Spleen (tissue), 11 donors: ENCODE data around the gene DISC1. TPM values are rescaled to one million over a fixed set of nuclear protein-coding genes. Genes with fewer than 3 reads are reported as not detected.
"Not testable (repeated sequence)": the region's sequence is repeated elsewhere in the genome, so short reads cannot be mapped to it uniquely, and the experiment has no call there.

Experiments
- DNase-seq: peaks from one replicate; pipeline ENCODE4 v3.0.0-alpha.2; 2020
- H3K27ac ChIP-seq, 8 donors: fragments of 200-600 bp; sonication (generic) in 7 of 8; 1 replicate in 4 of 8; 2 replicates in 4 of 8; pipeline versions ENCODE4 v1.5.0 to v1.8.0; 2016 to 2021; ENCODE audit warnings: inconsistent platforms in 4 of 8, mild to moderate bottlenecking in 4 of 8, moderate library complexity in 1 of 8
- H3K27me3 ChIP-seq, 7 donors: fragments of 200-600 bp; sonication (generic) in 6 of 7; replicated peaks in 1 of 7; 1 replicate in 4 of 7; 2 replicates in 3 of 7; pipeline versions ENCODE4 v1.5.0 to v1.8.0; 2016 to 2021; ENCODE audit warnings: inconsistent platforms in 3 of 7, mild to moderate bottlenecking in 1 of 7
- H3K36me3 ChIP-seq, 6 donors: fragments of 200-600 bp; sonication (generic) in 5 of 6; 1 replicate in 4 of 6; 2 replicates in 2 of 6; pipeline versions ENCODE4 v1.5.0 to v1.8.0; 2016 to 2021; ENCODE audit warnings: inconsistent platforms in 2 of 6
- H3K4me1 ChIP-seq, 6 donors: fragments of 200-600 bp; sonication (generic) in 5 of 6; 1 replicate in 3 of 6; 2 replicates in 3 of 6; pipeline versions ENCODE4 v1.5.0 to v1.8.0; 2016 to 2021; ENCODE audit warnings: inconsistent platforms in 3 of 6
- H3K4me3 ChIP-seq, 8 donors: fragments of 200-600 bp; sonication (generic) in 7 of 8; 1 replicate in 4 of 8; 2 replicates in 4 of 8; pipeline versions ENCODE4 v1.5.0 to v1.8.0; 2016 to 2021; ENCODE audit warnings: inconsistent platforms in 4 of 8, mild to moderate bottlenecking in 4 of 8, moderate library complexity in 2 of 8
- H3K9me3 ChIP-seq, 8 donors: fragments of 200-600 bp; sonication (generic) in 7 of 8; 1 replicate in 4 of 8; 2 replicates in 4 of 8; pipeline versions ENCODE4 v1.5.0 to v1.8.0; 2016 to 2021; ENCODE audit warnings: inconsistent platforms in 4 of 8
- POLR2A ChIP-seq, 3 donors: fragments of 450-650 bp; IDR thresholded peaks; one replicate each; pipeline ENCODE4 v1.5.1; 2017; ENCODE audit warnings: antibody characterized with exemption in 3 of 3, mild to moderate bottlenecking in 1 of 3
- POLR2AphosphoS5 ChIP-seq, 3 donors: sonication (generic); formaldehyde crosslinking; IDR thresholded peaks; one replicate each; pipeline ENCODE4 v1.5.1; 2017; ENCODE audit warnings: antibody characterized with exemption in 3 of 3
- WGBS, 5 donors: extraction: QIAGEN DNeasy Blood & Tissue Kit in 3 of 5; methylation state at CpG; one replicate each; pipeline versions ENCODE4 v1.1.5 to v1.1.7; 2013 to 2018; 5-methylcytosine and 5-hydroxymethylcytosine counted together
- intact Hi-C: fragments of 100-400 bp; cut with DNase I; formaldehyde crosslinking; loops from one replicate; pipeline ENCODE4 v1.15.0; 2023; ENCODE audit warnings: low total_unique reads
- polyA plus RNA-seq, 3 donors: library from polyadenylated mRNA; stranded (reverse); fragments of 200-250 nt; gene quantifications; one replicate each; pipeline ENCODE4 v1.2.1, GENCODE V29; 2013
- total RNA-seq, 7 donors: library from RNA; depleted of rRNA in 3 of 7; stranded (reverse); fragments of >200 nt in 3 of 7; fragmentation: NEBNext Ultra II Directional in 4 of 7; extraction: Animal tissue kit (Norgen Biotek cat#: 25700) in 4 of 7; gene quantifications; one replicate each; pipeline versions ENCODE4 v1.1.0 to v1.2.1, GENCODE V29; 2016 to 2021
- TF ChIP-seq, protein P1 (sequence below), 11 experiments: fragments of 200-600 bp in 7 of 11; fragments of 450-650 bp in 4 of 11; sonication (generic) in 4 of 11; IDR thresholded peaks in 8 of 11; conservative IDR thresholded peaks in 3 of 11; 1 replicate in 7 of 11; 2 replicates in 4 of 11; pipeline versions ENCODE4 v1.4.0 to v1.8.0; 2016 to 2021; ENCODE audit warnings: antibody characterized with exemption in 11 of 11, inconsistent platforms in 4 of 11, mild to moderate bottlenecking in 1 of 11
- donor health status: healthy with polysubstance abuse.
- donor health status: DM: no; HTN: no; CAD: no; lungs with moderate emphysema.
- donor health status: DM: no; HTN: no; CAD: no.
- donor health status: Bipolar disorder and iron deficiency.
- donor health status: healthy.
- donor health status: DM: no; HTN: no; CAD: no.
- donor health status: DM: yes; HTN: yes; CAD: no.

The DISC1 gene
- total and polyA plus RNA-seq, 10 donors: 0.89 to 36.4 (median 24.2) TPM

DNA sequence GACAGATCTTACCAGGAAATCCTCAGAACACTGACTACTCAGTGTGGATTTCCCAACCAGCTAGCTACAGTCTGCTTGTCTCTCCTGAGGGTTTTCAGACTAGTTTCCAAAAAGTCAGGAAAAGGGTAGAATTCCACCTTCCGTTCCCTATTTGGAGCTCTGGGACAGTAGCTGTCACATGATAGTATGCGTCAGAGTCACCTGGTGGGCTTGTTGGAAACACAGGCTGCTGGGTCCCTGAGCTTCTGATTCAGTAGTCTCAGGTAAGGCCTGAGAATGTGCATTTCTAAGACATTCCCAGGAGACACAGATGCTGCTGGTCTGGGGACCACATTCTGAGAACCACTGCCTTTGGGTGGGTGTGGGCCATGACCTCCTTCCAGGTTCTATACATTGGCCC, 272.5 kb downstream of the DISC1 start:
- no peak for DNase-seq
- Histone ChIP-seq H3K9me3 (peaks cover 0 to 3% (median 0%) of the 10 kb centered on the region in 8 donors), H3K36me3 (no peaks in the 10 kb centered on the region), H3K4me1 (no peaks in the 10 kb centered on the region), H3K27me3 (peaks cover 0 to 6% (median 0%) of the 10 kb centered on the region in 7 donors), H3K27ac (no peak overlapping the region), H3K4me3 (no peak overlapping the region)
- intact Hi-C loops: no loop called here
- 92 to 100% (median 98%) methylated on average over 2 of the region's 2 CpGs for WGBS, 5 donors
- TF ChIP-seq POLR2A (IDR thresholded peaks at IDR 0.05) (no peak), POLR2AphosphoS5 (IDR thresholded peaks at IDR 0.05) (no peak)
- TF ChIP-seq, protein P1, sequence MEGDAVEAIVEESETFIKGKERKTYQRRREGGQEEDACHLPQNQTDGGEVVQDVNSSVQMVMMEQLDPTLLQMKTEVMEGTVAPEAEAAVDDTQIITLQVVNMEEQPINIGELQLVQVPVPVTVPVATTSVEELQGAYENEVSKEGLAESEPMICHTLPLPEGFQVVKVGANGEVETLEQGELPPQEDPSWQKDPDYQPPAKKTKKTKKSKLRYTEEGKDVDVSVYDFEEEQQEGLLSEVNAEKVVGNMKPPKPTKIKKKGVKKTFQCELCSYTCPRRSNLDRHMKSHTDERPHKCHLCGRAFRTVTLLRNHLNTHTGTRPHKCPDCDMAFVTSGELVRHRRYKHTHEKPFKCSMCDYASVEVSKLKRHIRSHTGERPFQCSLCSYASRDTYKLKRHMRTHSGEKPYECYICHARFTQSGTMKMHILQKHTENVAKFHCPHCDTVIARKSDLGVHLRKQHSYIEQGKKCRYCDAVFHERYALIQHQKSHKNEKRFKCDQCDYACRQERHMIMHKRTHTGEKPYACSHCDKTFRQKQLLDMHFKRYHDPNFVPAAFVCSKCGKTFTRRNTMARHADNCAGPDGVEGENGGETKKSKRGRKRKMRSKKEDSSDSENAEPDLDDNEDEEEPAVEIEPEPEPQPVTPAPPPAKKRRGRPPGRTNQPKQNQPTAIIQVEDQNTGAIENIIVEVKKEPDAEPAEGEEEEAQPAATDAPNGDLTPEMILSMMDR (IDR thresholded peaks at IDR 0.05 in 8 of 11, conservative IDR thresholded peaks at IDR 0.05 in 3 of 11): no peak

DNA sequence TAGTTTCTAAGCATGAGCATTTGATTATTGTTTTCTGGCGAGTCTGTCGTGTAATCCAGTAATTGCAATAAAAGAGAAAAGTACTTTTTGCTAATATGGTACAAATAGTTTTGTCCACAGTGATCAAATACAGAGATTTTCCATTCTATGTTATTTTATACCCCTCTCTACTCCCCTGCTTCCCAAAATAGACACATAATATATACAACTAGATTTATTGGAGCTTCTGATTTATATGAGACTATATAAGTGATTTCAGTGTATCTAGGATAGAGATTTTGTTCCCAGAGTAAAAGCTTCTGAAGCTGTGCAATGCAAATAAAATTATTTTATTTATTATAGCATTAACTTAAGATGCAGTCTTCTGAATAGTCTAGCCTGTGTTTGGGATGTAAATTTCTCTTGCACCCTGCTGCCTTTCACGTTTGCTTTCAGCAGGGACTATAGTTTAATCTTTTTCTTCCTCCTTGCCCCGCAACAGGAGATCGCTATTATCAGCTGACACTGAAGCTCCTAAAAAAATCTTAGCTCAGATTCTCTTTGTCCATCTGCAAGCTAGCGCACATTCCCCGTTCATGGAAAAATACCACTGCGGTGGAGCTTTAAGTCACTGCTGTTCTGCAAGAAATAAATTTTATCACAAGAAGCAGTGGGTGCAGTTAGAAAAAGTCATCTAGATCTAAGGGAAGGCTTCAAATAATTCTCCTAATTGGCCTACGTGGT, 273.3 kb downstream of the DISC1 start:
- intact Hi-C loops: no loop called here
- H3K36me3 ChIP-seq: no peaks in the 10 kb centered on the region
- H3K4me3 ChIP-seq: no peak overlapping the region
- 79 to 92% (median 89%) methylated on average over 9 of the region's 9 CpGs for WGBS, 5 donors
- no peak overlapping the region for H3K27ac ChIP-seq
- H3K9me3 ChIP-seq: peaks cover 0 to 10% (median 0%) of the 10 kb centered on the region in 8 donors
- TF ChIP-seq POLR2AphosphoS5 (IDR thresholded peaks at IDR 0.05) (no peak), POLR2A (IDR thresholded peaks at IDR 0.05) (no peak)
- TF ChIP-seq, protein P1 (IDR thresholded peaks at IDR 0.05 in 8 of 11, conservative IDR thresholded peaks at IDR 0.05 in 3 of 11): no peak
- H3K4me1 ChIP-seq: no peaks in the 10 kb centered on the region
- H3K27me3 ChIP-seq: peaks cover 0 to 6% (median 0%) of the 10 kb centered on the region in 7 donors
- no peak for DNase-seq

DNA sequence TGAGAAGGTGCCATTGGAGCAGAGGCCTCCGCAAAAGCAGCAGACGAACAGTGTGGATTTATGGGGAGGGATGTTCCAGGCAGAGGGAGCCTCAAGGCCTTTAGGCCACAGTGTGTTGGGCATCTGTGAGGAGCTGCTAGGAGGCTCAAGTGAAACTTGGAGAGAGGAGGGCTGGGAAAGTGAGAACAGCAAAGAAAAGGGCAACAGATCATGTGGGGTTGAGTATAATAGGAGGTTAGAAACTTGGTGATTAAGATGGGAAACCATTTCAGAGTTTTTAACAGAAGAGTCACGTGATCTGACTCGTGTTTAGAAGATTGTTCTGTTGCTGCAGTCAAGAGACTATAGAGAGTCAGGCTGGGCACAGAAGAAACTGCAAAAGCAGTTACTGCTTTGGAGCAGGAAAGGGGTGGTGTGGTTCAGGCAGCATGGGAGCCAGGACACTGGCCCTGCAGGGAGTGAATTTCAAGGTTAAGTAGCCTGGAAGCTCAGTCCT, 277.0 kb downstream of the DISC1 start:
- no peak overlapping the region for H3K4me3 ChIP-seq
- intact Hi-C loops: no loop called here
- DNase-seq: no peak
- H3K36me3 ChIP-seq: no peaks in the 10 kb centered on the region
- H3K4me1 ChIP-seq: peaks cover 0 to 4% (median 0%) of the 10 kb centered on the region in 6 donors
- H3K27ac ChIP-seq: no peak overlapping the region
- 89 to 96% (median 94%) methylated on average over 4 of the region's 4 CpGs for WGBS, 5 donors
- peaks cover 0 to 6% (median 0%) of the 10 kb centered on the region in 7 donors for H3K27me3 ChIP-seq
- H3K9me3 ChIP-seq: peaks cover 0 to 14% (median 0%) of the 10 kb centered on the region in 8 donors
- TF ChIP-seq POLR2AphosphoS5 (IDR thresholded peaks at IDR 0.05) (no peak), POLR2A (IDR thresholded peaks at IDR 0.05) (no peak)

DNA sequence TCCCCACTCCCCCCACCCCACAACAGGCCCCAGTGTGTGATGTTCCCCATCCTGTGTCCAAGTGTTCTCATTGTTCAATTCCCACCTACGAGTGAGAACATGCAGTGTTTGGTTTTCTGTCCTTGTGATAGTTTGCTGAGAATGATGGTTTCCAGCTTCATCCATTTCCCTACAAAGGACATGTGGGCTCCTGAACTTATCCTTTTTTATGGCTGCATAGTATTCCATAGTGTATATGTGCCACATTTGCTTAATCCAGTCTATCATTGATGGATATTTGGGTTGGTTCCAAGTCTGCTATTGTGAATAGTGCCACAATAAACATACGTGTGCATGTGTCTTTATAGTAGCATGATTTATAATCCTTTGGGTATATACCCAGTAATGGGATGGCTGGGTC, 280.7 kb downstream of the DISC1 start:
- DNase-seq, H3K36me3 ChIP-seq, H3K27ac ChIP-seq, H3K4me3 ChIP-seq, H3K4me1 ChIP-seq, intact Hi-C loops, H3K27me3 ChIP-seq: not testable (repeated sequence)
- WGBS, 5 donors: 89 to 98% (median 92%) methylated on average over 2 of the region's 2 CpGs
- peaks cover 0 to 14% (median 0%) of the 10 kb centered on the region in 8 donors for H3K9me3 ChIP-seq

DNA sequence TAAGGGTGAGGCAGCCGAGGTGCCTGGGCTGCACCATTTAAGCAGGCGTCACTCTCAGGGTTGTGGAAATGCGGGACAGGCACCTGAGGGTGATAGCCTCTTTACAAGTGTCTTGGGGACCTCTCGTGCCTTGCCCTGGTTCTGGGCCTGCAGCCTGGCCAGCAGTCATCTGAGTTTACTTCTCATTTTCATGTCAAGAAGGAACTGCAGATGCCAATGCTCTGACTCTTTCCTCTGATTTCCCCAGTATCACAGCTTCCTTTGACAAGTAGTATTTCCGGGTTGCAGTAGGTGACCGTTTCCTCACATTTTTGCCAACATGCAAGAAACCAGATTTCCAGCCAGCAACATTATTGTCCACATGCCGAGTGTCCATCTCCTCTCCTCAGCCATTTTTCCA, 286.9 kb downstream of the DISC1 start:
- H3K27ac ChIP-seq: no peak overlapping the region
- DNase-seq: no peak

More for the DNA sequence above, 286.9 kb downstream of the DISC1 start:
- Histone ChIP-seq H3K9me3 (no peaks in the 10 kb centered on the region), H3K4me3 (no peak overlapping the region), H3K36me3 (no peaks in the 10 kb centered on the region), H3K27me3 (peaks cover 0 to 7% (median 0%) of the 10 kb centered on the region in 7 donors), H3K4me1 (peaks cover 1 to 44% (median 16%) of the 10 kb centered on the region in 6 donors)
- intact Hi-C loops: no loop called here
- TF ChIP-seq, protein P1 (IDR thresholded peaks at IDR 0.05 in 8 of 11, conservative IDR thresholded peaks at IDR 0.05 in 3 of 11): no peak
- TF ChIP-seq POLR2AphosphoS5 (IDR thresholded peaks at IDR 0.05): no peak
- TF ChIP-seq POLR2A (IDR thresholded peaks at IDR 0.05): no peak
- 71 to 87% (median 79%) methylated on average over 7 of the region's 7 CpGs for WGBS, 5 donors
